NB4 (cell line): Measurements from ENCODE around the gene NME3.

Experiments used
- DNase-seq: peaks from one replicate; pipeline ENCODE4 v3.0.0; 2010; ENCODE audit warnings: low read depth
- H3K4me3 ChIP-seq: one replicate; pipeline ENCODE4 v1.5.1; 2011; ENCODE audit warnings: mild to moderate bottlenecking, low read depth, low read length, moderate library complexity
- CTCF ChIP-seq: IDR thresholded peaks from one replicate; pipeline ENCODE4 v1.5.1; 2012; ENCODE audit warnings: low read depth, low read length
- MAX ChIP-seq: IDR thresholded peaks from 2 replicates; pipeline ENCODE4 v1.6.1; 2011; ENCODE audit warnings: low read depth, low read length
- MYC ChIP-seq: IDR thresholded peaks from 2 replicates; pipeline ENCODE4 v1.6.1; 2011; ENCODE audit warnings: low read depth, low read length
- POLR2A ChIP-seq: IDR thresholded peaks from 2 replicates; pipeline ENCODE4 v1.6.1; 2011; ENCODE audit warnings: mild to moderate bottlenecking; ENCODE audit not compliant: insufficient read length; ENCODE audit errors: extremely low read depth

NME3 gene

GRCh38 chr16:1794908-1795666 lies 23.7 kb upstream of the NME3 start:
- TF ChIP-seq POLR2A (no peak), CTCF (no peak)
- no peak overlapping the region for H3K4me3 ChIP-seq
- DNase-seq = no peak

- no peak overlapping the region for H3K4me3 ChIP-seq
- no peak for DNase-seq
- TF ChIP-seq POLR2A (no peak), MAX (no peak), MYC (no peak), CTCF (no peak)
Measured at GRCh38 chr16:1794221-1794871, 23.0 kb upstream of the NME3 start.

GRCh38 chr16:1793578-1794220 lies 22.4 kb upstream of the NME3 start, which contains the start of gene IGFALS:
IGFALS (minus strand) TSS chr16:1793705; CDS start chr16:1793652, 53 bp downstream.
- TF ChIP-seq MAX = no peak
- H3K4me3 ChIP-seq = no peak within 1 kb of the TSS
- DNase-seq = no peak

- DNase-seq = no peak
- H3K4me3 ChIP-seq = no peak overlapping the region
- TF ChIP-seq CTCF = no peak
- TF ChIP-seq POLR2A = no peak
- TF ChIP-seq MAX = no peak
- no peak for TF ChIP-seq MYC
Measured at GRCh38 chr16:1792836-1793577, 21.7 kb upstream of the NME3 start.

- DNase-seq = no peak
- no peak overlapping the region for H3K4me3 ChIP-seq
- TF ChIP-seq MAX = no peak
- TF ChIP-seq MYC = no peak
- TF ChIP-seq CTCF = no peak
- TF ChIP-seq POLR2A = no peak
Measured at GRCh38 chr16:1791943-1792812, 20.8 kb upstream of the NME3 start.
